Tibial nerve (tissue), 4 donors: ENCODE results near the gene ZFR.

Source experiments
- CTCF ChIP-seq, 5 experiments: fragments of 200-600 bp in 3 of 5; fragments of 450-650 bp in 2 of 5; sonication (generic) in 3 of 5; IDR thresholded peaks; one replicate each; pipeline ENCODE4 v1.5.1; 2016 to 2019; ENCODE audit warnings: antibody characterized with exemption in 5 of 5, mild to moderate bottlenecking in 3 of 5, moderate library complexity in 2 of 5
- EP300 ChIP-seq, 2 donors: sonication (generic); formaldehyde crosslinking; IDR thresholded peaks; one replicate each; pipeline ENCODE4 v1.6.1; 2017; ENCODE audit warnings: antibody characterized with exemption in 2 of 2, mild to moderate bottlenecking in 1 of 2
- POLR2A ChIP-seq, 2 donors: fragments of 450-650 bp; IDR thresholded peaks; one replicate each; pipeline ENCODE4 v1.6.1; 2017; ENCODE audit warnings: antibody characterized with exemption in 2 of 2, mild to moderate bottlenecking in 2 of 2, moderate library complexity in 2 of 2

GRCh38 chr5:32332361-32332760, 112.2 kb downstream of the ZFR start:
- TF ChIP-seq EP300 (IDR thresholded peaks at IDR 0.05) (no peak), CTCF (IDR thresholded peaks at IDR 0.05) (no peak), POLR2A (IDR thresholded peaks at IDR 0.05) (no peak)
